H1 (cell line): ENCODE data around the gene EGR2. TPM values are rescaled to one million over a fixed set of nuclear protein-coding genes. Genes with fewer than 3 reads are reported as not detected.

Experiments used
- CHD1 ChIP-seq: IDR thresholded peaks from 2 replicates; pipeline ENCODE4 v1.6.1; 2012; ENCODE audit warnings: low read depth, low read length, improper control_type of control experiment
- JUND ChIP-seq: IDR thresholded peaks from 2 replicates; pipeline ENCODE4 v1.6.1; 2011; ENCODE audit warnings: mild to moderate bottlenecking, improper control_type of control experiment, low read length
- NANOG ChIP-seq: IDR thresholded peaks from 2 replicates; pipeline ENCODE4 v1.6.1; 2011; ENCODE audit warnings: low read length, low read depth, mild to moderate bottlenecking, inconsistent platforms; ENCODE audit not compliant: insufficient read depth, poor library complexity, severe bottlenecking
- POLR2AphosphoS5 ChIP-seq: IDR thresholded peaks from 2 replicates; pipeline ENCODE4 v1.6.1; 2011; ENCODE audit warnings: low read depth, low read length
- SP1 ChIP-seq: IDR thresholded peaks from 2 replicates; pipeline ENCODE4 v1.6.1; 2011; ENCODE audit warnings: low read depth, low read length
- polyA plus RNA-seq, 7 experiments: library from polyadenylated mRNA; depleted of rRNA in 3 of 7; stranded (reverse) in 5 of 7; unstranded in 2 of 7; fragments of >200 nt in 5 of 7; fragments of 200-250 nt in 2 of 7; gene quantifications; 1 replicate in 5 of 7; 2 replicates in 1 of 7; 4 replicates in 1 of 7; pipeline versions ENCODE4 v1.2.1 to v1.2.3, GENCODE V29; 2011 to 2013; ENCODE audit warnings: missing spikeins in 2 of 7, mixed read lengths in 2 of 7
- total RNA-seq: library from RNA; stranded (reverse); fragmentation: NEBNext Ultra II Directional; extraction: Animal tissue kit (Norgen Biotek cat#: 25700); gene quantifications from 2 replicates; pipeline ENCODE4 v1.2.1, GENCODE V29; 2021

Gene EGR2
- total and polyA plus RNA-seq, 2 of the 8 experiments (the other 6 are each of a cell fraction or from before 2014, with no cell fraction given) = 1.3 to 2.1 TPM

- no peak for TF ChIP-seq POLR2AphosphoS5
- TF ChIP-seq SP1 = no peak
- no peak for TF ChIP-seq JUND
- no peak for TF ChIP-seq NANOG
- no peak for TF ChIP-seq CHD1
- TF ChIP-seq, all 59 proteins: peak for 0
Measured at GRCh38 chr10:62796896-62797295, 19.3 kb downstream of the EGR2 start (continued).
